WI38 (cell line): ENCODE data around the gene CRYZ.

ENCODE experiments used
- H3K4me3 ChIP-seq: 2 replicates; pipeline ENCODE4 v1.5.1; 2011; ENCODE audit warnings: low read depth, mild to moderate bottlenecking, control low read depth, low read length
- TF ChIP-seq, protein P1 (sequence below): IDR thresholded peaks from 2 replicates; pipeline ENCODE4 v1.5.1; 2012; ENCODE audit warnings: low read depth, mild to moderate bottlenecking, control low read depth, low read length

The CRYZ gene, protein sequence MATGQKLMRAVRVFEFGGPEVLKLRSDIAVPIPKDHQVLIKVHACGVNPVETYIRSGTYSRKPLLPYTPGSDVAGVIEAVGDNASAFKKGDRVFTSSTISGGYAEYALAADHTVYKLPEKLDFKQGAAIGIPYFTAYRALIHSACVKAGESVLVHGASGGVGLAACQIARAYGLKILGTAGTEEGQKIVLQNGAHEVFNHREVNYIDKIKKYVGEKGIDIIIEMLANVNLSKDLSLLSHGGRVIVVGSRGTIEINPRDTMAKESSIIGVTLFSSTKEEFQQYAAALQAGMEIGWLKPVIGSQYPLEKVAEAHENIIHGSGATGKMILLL

DNA sequence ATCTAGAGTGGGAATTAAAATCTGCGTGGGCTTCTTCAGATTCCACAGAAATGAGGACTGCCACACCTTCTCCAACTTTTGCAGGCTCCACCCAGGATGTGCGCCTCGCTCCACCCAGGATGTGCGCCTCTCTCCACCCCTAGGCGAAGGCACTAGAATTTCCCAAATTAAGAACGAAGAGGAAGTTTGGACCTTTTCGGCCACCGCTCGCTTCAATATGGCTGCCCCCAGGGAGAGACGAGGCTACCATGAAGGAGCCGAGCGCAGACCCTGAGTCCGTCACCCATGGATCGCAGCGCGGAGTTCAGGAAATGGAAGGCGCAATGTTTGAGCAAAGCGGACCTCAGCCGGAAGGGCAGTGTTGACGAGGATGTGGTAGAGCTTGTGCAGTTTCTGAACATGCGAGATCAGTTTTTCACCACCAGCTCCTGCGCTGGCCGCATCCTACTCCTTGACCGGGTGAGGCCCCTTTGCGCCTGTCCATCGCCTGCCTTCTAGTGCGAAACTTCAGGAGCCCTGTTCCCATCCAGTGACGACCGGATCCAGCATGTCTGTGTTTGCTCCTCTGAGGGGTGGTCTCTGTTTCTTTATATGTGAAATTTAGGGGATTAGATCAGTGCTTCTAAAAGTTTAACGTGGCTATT lies at the start of gene CRYZ, which contains the start of gene TYW3:
Gene CRYZ, minus strand, starts transcription at position 91 of the 644 bp plus-strand sequence. CDS start 8,229 bp downstream, outside the sequence.
Gene TYW3, plus strand, starts transcription at position 193 of the 644 bp plus-strand sequence. Its CDS starts 93 bp downstream, at position 286.
- peak within 1 kb of the TSS; percentile 97 for H3K4me3 ChIP-seq
- TF ChIP-seq, protein P1, sequence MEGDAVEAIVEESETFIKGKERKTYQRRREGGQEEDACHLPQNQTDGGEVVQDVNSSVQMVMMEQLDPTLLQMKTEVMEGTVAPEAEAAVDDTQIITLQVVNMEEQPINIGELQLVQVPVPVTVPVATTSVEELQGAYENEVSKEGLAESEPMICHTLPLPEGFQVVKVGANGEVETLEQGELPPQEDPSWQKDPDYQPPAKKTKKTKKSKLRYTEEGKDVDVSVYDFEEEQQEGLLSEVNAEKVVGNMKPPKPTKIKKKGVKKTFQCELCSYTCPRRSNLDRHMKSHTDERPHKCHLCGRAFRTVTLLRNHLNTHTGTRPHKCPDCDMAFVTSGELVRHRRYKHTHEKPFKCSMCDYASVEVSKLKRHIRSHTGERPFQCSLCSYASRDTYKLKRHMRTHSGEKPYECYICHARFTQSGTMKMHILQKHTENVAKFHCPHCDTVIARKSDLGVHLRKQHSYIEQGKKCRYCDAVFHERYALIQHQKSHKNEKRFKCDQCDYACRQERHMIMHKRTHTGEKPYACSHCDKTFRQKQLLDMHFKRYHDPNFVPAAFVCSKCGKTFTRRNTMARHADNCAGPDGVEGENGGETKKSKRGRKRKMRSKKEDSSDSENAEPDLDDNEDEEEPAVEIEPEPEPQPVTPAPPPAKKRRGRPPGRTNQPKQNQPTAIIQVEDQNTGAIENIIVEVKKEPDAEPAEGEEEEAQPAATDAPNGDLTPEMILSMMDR = no peak

DNA sequence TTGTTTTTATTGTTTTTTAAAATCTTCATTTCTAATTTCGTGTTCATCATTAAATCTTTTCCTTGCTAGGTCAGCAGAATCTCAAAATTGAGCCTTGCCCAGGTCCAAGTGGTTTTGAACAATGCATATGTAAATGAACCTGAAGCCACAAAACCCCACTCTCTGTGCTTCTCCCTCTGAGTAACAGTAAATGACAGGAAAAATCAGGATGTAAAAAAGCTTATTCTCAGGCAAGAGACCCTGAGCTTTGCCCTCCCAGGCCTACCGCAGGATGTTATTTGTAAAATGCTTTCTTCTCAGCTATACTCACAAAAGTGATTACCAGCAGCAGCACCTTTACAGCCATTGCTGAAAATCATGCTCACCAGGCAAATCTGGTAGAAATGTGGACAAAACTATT lies 47.7 kb upstream of the CRYZ start:
- TF ChIP-seq, protein P1 = no peak

DNA sequence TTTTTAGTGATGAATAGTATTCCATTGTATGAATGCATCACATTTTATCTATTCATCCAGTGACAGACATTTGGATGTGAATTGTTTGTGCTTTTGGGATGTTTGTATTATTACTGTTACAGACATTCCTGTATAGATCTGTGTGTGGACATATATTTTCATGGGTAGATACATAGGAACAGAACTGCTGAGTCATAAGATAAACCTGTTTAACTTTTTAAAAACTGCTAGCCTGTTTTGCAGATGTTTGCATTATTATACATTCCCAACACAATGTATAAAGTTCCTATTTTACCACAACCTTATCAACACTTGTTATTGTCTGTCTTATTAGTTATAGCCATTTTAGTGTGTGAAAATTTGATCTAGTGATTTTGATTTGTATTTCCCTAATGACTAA lies 46.9 kb upstream of the CRYZ start:
- TF ChIP-seq, protein P1 = no peak
- no peak overlapping the region for H3K4me3 ChIP-seq

More for the DNA sequence above, 47.7 kb upstream of the CRYZ start:
- no peak overlapping the region for H3K4me3 ChIP-seq

DNA sequence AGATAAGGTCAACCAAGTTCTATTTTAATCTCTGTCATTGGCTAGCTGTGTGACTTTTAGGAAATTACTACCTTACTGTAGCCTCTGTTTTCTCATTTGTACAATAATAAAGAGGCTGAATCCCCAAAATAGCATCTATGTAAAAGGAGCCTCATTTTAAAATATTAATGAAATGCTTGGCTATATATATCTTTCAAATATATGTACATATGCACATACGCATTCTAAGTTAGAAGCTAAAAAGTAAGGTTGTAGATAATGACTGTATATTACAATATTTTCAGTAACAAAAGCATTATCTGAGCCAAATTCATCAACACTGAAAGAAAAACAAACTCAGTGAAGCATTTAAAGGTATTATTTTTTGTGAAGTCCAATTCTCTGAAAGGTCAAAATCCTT lies 44.7 kb upstream of the CRYZ start:
- H3K4me3 ChIP-seq = no peak overlapping the region
- TF ChIP-seq, protein P1 = no peak

DNA sequence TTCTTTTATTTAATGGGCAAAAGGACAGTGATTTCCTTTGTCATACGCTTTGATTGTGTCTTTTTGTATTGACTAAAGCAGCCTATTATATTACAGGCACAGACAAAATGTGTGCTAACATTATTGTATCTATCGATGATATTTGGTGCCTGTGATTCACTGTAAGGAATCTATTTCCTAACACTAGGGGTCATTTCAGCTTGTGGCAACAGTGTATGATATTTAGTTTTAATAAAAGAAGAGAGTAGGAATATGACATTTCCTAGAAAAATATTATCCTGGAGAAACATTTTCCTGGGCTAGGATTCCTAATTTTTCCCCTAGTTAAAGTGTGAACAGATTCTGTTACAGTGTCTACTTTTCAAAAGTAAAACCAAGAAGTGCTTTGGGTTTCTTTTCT lies 42.9 kb upstream of the CRYZ start:
- TF ChIP-seq, protein P1 = no peak
- no peak overlapping the region for H3K4me3 ChIP-seq

DNA sequence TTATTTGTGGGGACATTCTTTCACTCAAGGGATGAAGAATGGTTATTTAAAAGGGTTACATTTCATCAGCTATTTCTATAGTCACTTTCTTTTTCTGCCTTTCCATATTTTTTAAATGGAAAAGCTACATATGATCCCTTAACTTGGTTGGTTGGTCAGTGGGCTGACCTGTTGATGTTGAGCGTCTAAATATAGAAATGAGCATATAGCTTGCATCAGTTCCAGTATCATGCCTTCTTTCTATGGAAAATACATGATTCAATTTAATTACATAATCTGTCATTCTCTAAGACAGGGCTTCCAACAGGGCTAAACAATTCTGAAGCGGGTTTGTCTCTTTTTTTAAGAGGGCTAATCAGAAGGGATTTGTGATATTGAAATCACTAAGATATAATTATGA lies 40.7 kb upstream of the CRYZ start:
- no peak overlapping the region for H3K4me3 ChIP-seq
- TF ChIP-seq, protein P1 = no peak

DNA sequence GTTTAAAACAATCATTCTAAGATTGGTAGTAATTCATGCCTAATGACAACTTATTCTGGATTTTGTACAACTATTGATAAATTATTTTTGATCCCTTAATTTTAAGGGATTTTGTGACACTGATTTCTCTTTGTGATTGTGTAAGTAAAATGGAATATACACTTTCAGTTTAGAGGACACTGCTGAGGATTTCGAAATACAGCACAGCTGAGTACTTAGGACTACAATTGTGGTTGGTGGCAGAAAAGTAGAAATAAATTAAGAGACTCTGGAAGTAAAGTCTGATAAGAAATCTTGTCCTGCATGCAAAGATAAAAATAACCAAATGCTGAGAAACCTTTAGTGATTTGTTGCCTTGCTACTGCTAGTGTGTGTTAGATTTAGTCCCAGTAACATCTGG lies 40.1 kb upstream of the CRYZ start:
- TF ChIP-seq, protein P1 = no peak

More for the DNA sequence above, 40.1 kb upstream of the CRYZ start:
- no peak overlapping the region for H3K4me3 ChIP-seq
